Measurements from ENCODE around the gene LPGAT1.

LPGAT1 gene

GRCh38 chr1:211827051-211827450 is 3.5 kb downstream of the LPGAT1 start:
- no peak for DNase-seq

GRCh38 chr1:211825980-211826379 is 4.6 kb downstream of the LPGAT1 start:
- DNase-seq: no peak

GRCh38 chr1:211822677-211823407 is 7.7 kb downstream of the LPGAT1 start:
- no peak for DNase-seq

- no peak for DNase-seq
Measured at GRCh38 chr1:211816586-211816985, 14.0 kb downstream of the LPGAT1 start.

GRCh38 chr1:211814313-211814712 is 16.2 kb downstream of the LPGAT1 start:
- DNase-seq: no peak

- no peak for DNase-seq
Measured at GRCh38 chr1:211813590-211813989, 17.0 kb downstream of the LPGAT1 start.

GRCh38 chr1:211812584-211812983 is 18.0 kb downstream of the LPGAT1 start:
- no peak for DNase-seq

DNA sequence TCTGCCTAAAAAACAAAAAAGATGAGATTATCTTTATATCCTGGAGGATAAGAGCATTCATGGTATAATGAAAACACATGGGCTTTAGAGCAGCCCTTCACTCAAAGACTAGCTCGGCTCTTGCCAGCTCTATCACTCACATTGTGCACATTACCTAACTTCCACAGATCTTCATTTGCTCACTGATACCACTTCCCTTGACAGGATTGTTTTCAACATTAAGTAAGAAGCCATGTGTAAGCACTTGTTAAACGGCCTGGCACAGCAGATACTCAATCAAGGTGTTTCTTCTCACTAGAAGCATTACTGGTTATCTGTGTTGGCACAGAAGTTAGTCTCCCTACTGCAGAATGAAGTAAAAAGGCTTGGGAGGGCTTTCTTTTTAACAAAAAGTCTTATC is 18.7 kb downstream of the LPGAT1 start:
- no peak for DNase-seq

GRCh38 chr1:211811126-211811525 is 19.4 kb downstream of the LPGAT1 start:
- DNase-seq: no peak

- DNase-seq: no peak
Measured at GRCh38 chr1:211808475-211808874, 22.1 kb downstream of the LPGAT1 start.

DNA sequence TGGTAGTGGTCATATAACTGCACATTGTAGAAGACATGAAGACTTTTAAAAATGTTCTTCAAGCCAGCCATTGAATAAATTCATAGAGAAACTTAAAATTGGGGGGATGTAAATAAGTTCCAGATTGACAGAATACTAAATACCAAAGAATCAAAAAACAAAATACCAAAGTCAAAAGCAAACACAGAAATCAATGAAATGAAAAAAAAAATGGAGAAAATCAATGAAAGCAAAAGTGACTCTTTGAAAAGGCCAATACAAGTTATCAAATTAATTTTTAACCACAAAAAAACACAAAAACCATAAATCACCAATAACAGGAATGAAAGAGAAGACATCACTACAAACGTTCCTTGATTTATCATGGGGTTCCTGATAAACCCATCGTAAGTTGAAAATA is 25.6 kb downstream of the LPGAT1 start:
- DNase-seq: no peak

DNA sequence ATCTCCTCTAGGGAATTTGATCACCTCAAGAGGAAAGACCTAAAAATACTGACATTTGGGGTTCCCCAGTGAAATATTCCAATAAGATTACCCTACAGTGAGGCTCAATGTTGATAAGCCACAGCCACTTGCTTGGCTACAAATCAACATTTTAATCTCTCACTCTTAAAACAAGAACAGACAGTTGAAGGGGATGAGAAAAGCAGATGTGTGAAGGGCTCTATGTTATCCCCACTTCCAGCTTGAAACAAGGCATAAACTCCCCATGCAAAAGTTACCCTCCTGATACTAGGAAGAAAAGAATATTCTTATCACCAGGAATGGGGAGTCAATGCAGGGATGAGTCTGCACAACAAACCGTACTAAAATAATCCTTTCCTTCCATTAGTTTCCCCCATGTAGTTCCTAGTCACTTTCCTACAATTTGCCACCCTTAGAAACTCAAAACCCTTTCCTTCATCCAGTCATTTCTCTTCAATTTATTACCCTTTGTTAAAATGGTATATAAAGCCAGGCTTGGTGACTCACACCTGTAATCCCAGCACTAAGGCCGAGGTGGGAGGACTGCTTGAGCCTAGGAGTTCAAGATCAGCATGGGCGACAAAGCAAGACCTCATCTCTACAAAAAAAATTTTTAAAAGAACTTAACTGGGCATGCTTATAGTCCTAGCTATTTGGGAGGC is 29.5 kb downstream of the LPGAT1 start:
- no peak for DNase-seq

DNA sequence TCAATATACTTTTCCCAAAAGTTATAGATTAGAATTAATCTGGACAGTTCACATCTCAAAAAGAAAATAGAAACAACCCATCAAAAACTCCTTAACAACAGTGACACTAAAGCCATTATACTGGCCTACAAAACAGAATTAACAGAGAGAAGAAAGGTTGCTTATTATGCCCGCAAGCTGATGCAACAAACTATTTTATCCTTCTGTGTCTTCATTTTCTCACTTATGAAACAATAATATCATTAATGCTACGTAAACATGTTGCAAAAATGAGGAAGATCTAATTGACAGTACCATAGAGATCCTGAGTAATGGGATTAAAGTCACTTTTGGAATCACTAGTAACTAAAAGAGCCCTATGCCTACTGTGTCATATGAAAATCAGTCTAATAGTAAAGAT is 32.6 kb downstream of the LPGAT1 start:
- DNase-seq: no peak

- no peak for DNase-seq
Measured at GRCh38 chr1:211791979-211792378, 38.6 kb downstream of the LPGAT1 start.

DNA sequence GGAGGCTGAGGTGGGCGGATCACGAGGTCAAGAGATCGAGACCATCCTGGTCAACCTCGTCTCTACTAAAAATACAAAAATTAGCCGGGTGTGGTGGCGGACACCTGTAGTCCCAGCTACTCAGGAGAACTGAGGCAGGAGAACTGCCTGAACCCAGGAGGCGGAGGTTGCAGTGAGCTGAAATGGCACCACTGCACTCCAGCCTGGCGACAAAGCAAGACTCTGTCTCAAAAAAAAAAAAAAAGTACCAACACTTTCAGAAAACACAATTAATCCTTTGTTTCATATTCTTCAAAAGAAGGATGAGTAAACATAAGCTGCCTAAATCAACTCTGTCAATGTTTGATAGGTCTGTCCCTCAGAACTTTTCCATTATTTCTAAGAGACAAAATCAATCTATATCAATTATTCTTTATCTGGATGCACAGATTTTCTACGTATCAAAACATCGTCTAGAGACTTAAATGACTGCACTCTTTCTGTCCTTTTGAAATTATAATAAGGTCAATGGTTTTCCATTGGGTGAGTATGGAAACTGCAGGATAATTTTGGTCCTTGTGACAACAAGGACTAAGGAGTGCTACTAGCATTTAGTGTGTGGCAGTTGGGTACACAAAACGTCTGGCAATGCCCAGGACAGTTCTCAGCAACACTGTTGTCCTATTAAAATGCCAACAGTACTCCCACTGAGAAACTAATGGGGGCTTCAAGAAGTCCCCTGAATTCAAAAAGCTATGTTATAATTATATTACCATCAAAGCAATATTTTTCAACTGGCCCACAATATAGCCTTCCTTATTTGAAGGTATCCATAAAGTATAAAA is 40.7 kb downstream of the LPGAT1 start:
- DNase-seq: no peak

DNA sequence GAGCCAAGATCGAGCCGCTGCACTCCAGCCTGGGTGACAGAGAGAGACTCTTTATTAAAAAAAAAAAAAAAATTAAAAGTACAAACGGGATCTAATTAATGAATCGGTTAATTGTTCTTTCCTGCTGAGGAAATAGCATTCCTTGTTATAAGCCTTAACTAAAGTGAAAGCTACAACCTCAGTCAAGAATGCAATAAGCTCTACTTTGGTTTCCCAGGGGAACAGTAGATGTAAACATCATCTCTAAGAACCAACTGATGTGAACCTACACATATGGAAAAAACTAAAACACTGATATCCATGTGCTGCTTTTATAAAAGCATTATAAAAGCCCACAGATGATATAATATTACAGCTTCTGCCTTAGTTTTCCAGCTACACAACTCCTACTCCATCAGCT is 41.9 kb downstream of the LPGAT1 start:
- no peak for DNase-seq

DNA sequence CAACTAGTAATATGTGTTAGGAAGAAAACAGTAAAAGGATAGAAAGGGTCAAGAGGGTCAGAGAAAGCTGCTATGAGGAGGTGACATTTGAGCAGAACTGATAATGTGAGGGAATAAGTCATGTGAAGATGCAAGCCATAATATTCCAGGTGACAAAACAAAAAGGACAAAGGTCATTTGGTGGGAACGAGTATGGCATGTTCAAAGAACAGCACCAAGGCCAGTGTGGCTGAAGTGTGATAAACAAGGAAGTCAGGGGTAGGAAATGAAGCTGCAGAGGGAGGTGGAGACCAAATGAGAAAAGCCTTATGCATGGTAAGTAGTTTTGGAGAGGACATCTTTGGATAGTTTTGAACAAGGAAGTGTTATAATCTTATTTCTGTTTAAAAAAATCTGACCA is 46.7 kb downstream of the LPGAT1 start:
- DNase-seq: no peak

- no peak for DNase-seq
Measured at GRCh38 chr1:211783266-211783665, 47.3 kb downstream of the LPGAT1 start.

DNA sequence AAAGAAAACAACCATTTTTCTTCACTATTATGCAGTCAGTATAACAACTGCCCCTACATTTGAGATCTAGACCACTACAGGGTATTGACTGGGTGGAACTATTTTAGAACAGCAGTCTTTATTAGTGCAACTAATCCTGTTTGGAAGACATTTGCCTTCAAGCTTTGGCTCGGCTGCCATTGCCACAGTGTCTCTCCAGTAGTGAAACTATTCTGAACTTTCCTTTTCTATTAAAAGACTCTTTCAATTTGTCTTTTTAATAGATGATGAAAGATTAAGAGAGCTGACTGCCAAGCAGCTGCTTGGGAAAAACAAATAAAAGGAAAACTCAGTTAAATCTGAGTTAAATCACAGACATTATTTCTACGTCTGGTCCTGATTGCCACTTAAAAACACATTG is 49.3 kb downstream of the LPGAT1 start:
- no peak for DNase-seq

DNA sequence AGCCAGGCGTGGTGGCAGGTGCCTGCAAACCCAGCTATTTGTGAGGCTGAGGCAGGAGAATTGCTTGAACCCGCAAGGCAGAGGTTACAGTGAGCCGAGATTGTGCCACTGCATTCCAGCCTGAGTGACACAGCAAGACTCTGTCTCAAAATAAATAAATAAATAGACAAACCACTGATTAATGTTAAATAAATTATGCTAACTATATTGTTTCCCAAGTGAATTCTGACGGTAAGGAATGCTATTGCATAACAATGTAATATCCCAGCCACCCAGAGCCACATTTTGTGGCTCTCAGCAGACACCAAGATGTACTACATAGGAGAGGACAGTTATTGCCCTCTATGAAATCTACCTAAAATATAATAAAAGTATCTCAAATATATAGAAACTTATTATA is 55.4 kb downstream of the LPGAT1 start:
- no peak for DNase-seq

DNA sequence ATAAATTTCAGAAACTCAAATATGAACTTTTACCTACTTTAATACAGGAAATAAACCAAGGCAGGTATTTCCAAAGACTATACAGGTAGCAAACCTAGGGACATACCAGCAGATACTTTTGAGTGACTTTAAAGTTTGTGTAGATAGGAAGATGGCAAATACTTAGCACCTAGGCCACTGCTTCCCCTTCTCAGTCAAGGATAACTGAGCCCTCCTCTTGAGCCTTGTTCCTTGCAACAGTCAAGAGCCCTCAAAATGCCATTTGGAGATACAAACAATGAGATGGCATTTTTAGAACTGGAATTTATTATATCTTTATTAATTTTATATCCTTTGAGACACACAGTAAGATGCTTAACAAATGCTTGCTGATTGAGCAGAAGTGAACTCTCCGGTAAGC is 65.9 kb downstream of the LPGAT1 start:
- DNase-seq: no peak

- DNase-seq: no peak
Measured at GRCh38 chr1:211762206-211762605, 68.4 kb downstream of the LPGAT1 start.

GRCh38 chr1:211761400-211761799 is 69.2 kb downstream of the LPGAT1 start:
- no peak for DNase-seq

- no peak for DNase-seq
Measured at GRCh38 chr1:211756471-211757020, 74.0 kb downstream of the LPGAT1 start.

Data from activated effector memory CD4-positive, alpha-beta T cell treated with anti-CD3 and anti-CD28 coated beads, Interleukin-2, amount 50 U/mL, for 16 hours (primary cell).